HepG2 (cell line): ENCODE results near the gene PFKL. TPM values are rescaled to one million over a fixed set of nuclear protein-coding genes. Genes with fewer than 3 reads are reported as not detected.

Experiments used
- BCL6 ChIP-seq: IDR thresholded peaks from 2 replicates; pipeline ENCODE4 v1.6.1; 2016; ENCODE audit warnings: missing genetic modification reagents, missing compliant biosample characterization
- BHLHE40 ChIP-seq: IDR thresholded peaks from 2 replicates; pipeline ENCODE4 v1.6.1; 2011; ENCODE audit warnings: low read length, improper control_type of control experiment
- BRCA1 ChIP-seq: sonication (generic); formaldehyde crosslinking; IDR thresholded peaks from 2 replicates; pipeline ENCODE4 v1.4.0; 2020; ENCODE audit warnings: missing genetic modification reagents
- DNMT3B ChIP-seq: conservative IDR thresholded peaks from 2 replicates; pipeline ENCODE4 v1.6.1; 2016; ENCODE audit warnings: missing biosample characterization, control low read depth
- ELF1 ChIP-seq: sonication (generic); formaldehyde crosslinking; IDR thresholded peaks from 2 replicates; pipeline ENCODE4 v1.4.0; 2020; ENCODE audit warnings: missing genetic modification reagents
- ETV6 ChIP-seq: sonication (generic); formaldehyde crosslinking; conservative IDR thresholded peaks from 2 replicates; pipeline ENCODE4 v1.4.0; 2020; ENCODE audit warnings: missing genetic modification reagents
- GLI4 ChIP-seq: sonication (generic); formaldehyde crosslinking; IDR thresholded peaks from 2 replicates; pipeline ENCODE4 v1.5.1; 2020; ENCODE audit warnings: missing genetic modification reagents, mild to moderate bottlenecking, moderate library complexity, borderline replicate concordance
- GMEB2 ChIP-seq: IDR thresholded peaks from 2 replicates; pipeline ENCODE4 v1.6.1; 2016; ENCODE audit warnings: missing biosample characterization, missing genetic modification reagents, low read depth
- MAZ ChIP-seq, 2 experiments: sonication (generic) in 1 of 2; formaldehyde crosslinking in 1 of 2; IDR thresholded peaks; 2 replicates each; pipeline versions ENCODE4 v1.5.0 to v1.6.1; 2012 to 2020; ENCODE audit warnings: low read depth in 2 of 2, mild to moderate bottlenecking in 2 of 2, borderline replicate concordance in 1 of 2, improper control_type of control experiment in 1 of 2, low read length in 1 of 2, missing genetic modification reagents in 1 of 2, moderate library complexity in 1 of 2
- NAIF1 ChIP-seq: sonication (generic); formaldehyde crosslinking; IDR thresholded peaks from 2 replicates; pipeline ENCODE4 v1.5.0; 2020; ENCODE audit warnings: mild to moderate bottlenecking, missing genetic modification reagents, borderline replicate concordance
- NCOA5 ChIP-seq: sonication (generic); formaldehyde crosslinking; IDR thresholded peaks from 2 replicates; pipeline ENCODE4 v1.4.0; 2020; ENCODE audit warnings: missing genetic modification reagents
- NFYC ChIP-seq: IDR thresholded peaks from 2 replicates; pipeline ENCODE4 v1.6.1; 2016; ENCODE audit warnings: missing genetic modification reagents, missing compliant biosample characterization
- NKX3-1 ChIP-seq: sonication (generic); formaldehyde crosslinking; IDR thresholded peaks from 2 replicates; pipeline ENCODE4 v1.5.0; 2020; ENCODE audit warnings: missing genetic modification reagents
- NR2F6 ChIP-seq, 2 experiments: IDR thresholded peaks; 2 replicates each; pipeline ENCODE4 v1.6.1; 2016; ENCODE audit warnings: antibody characterized with exemption in 1 of 2, mild to moderate bottlenecking in 1 of 2
- POLR2AphosphoS5 ChIP-seq: IDR thresholded peaks from 2 replicates; pipeline ENCODE4 v1.6.1; 2012; ENCODE audit warnings: low read depth, low read length
- POLR2G ChIP-seq: fragments of 200-400 bp; formaldehyde crosslinking; IDR thresholded peaks from 2 replicates; pipeline ENCODE4 v1.6.1; 2018; ENCODE audit warnings: mild to moderate bottlenecking, low read depth, low read length, moderate library complexity
- PPARG ChIP-seq: conservative IDR thresholded peaks from 2 replicates; pipeline ENCODE4 v1.6.1; 2016; ENCODE audit warnings: missing biosample characterization, missing genetic modification reagents
- TAF1 ChIP-seq: sonication (generic); formaldehyde crosslinking; IDR thresholded peaks from 2 replicates; pipeline ENCODE4 v1.4.0; 2020; ENCODE audit warnings: missing genetic modification reagents
- ZNF350 ChIP-seq: sonication (generic); formaldehyde crosslinking; IDR thresholded peaks from 2 replicates; pipeline ENCODE4 v1.4.0; 2020; ENCODE audit warnings: mild to moderate bottlenecking, low read depth, missing genetic modification reagents, borderline replicate concordance
- ZNF354B ChIP-seq: sonication (generic); formaldehyde crosslinking; IDR thresholded peaks from 2 replicates; pipeline ENCODE4 v1.8.0; 2022; ENCODE audit warnings: mild to moderate bottlenecking, missing genetic modification reagents
- ZNF362 ChIP-seq: sonication (generic); formaldehyde crosslinking; IDR thresholded peaks from 2 replicates; pipeline ENCODE4 v1.4.0; 2020; ENCODE audit warnings: missing genetic modification reagents, mild to moderate bottlenecking, borderline replicate concordance
- ZNF367 ChIP-seq: sonication (generic); formaldehyde crosslinking; IDR thresholded peaks from 2 replicates; pipeline ENCODE4 v1.4.0; 2020; ENCODE audit warnings: missing genetic modification reagents, borderline replicate concordance
- ZNF660 ChIP-seq: sonication (generic); formaldehyde crosslinking; IDR thresholded peaks from 2 replicates; pipeline ENCODE4 v1.5.1; 2020; ENCODE audit warnings: mild to moderate bottlenecking, low read depth, missing genetic modification reagents, borderline replicate concordance
- ZNF710 ChIP-seq: sonication (generic); formaldehyde crosslinking; IDR thresholded peaks from 2 replicates; pipeline ENCODE4 v1.5.0; 2020; ENCODE audit warnings: mild to moderate bottlenecking, missing genetic modification reagents, borderline replicate concordance
- ZNF724P ChIP-seq: sonication (generic); formaldehyde crosslinking; IDR thresholded peaks from 2 replicates; pipeline ENCODE4 v1.8.0; 2022; ENCODE audit warnings: missing genetic modification reagents, borderline replicate concordance
- ZNF792 ChIP-seq: IDR thresholded peaks from 2 replicates; pipeline ENCODE4 v1.6.1; 2016
- ZSCAN29 ChIP-seq: sonication (generic); formaldehyde crosslinking; conservative IDR thresholded peaks from 2 replicates; pipeline ENCODE4 v1.4.0; 2020; ENCODE audit warnings: mild to moderate bottlenecking, missing genetic modification reagents
- ZSCAN9 ChIP-seq: IDR thresholded peaks from 2 replicates; pipeline ENCODE4 v1.6.1; 2016; ENCODE audit warnings: borderline replicate concordance
- polyA plus RNA-seq, 8 experiments: library from polyadenylated mRNA; depleted of rRNA in 3 of 8; stranded (reverse) in 7 of 8; unstranded in 1 of 8; fragments of >200 nt; fragmentation: Illumina TruSeq in 4 of 8; extraction: Trizol in 4 of 8; gene quantifications; 2 replicates each; pipeline versions ENCODE4 v1.2.1 to v1.2.3, GENCODE V29; 2011 to 2016; ENCODE audit warnings: low read depth in 4 of 8, missing spikeins in 1 of 8, mixed read lengths in 1 of 8; ENCODE audit not compliant: insufficient read depth in 1 of 8
- total RNA-seq, 5 experiments: library from RNA; depleted of rRNA; stranded (reverse); fragments of >200 nt; fragmentation: Illumina TruSeq; extraction: Trizol; gene quantifications; 2 replicates each; pipeline ENCODE4 v1.2.3, GENCODE V29; 2016; ENCODE audit warnings: low read depth in 1 of 5

The PFKL gene
- total and polyA plus RNA-seq, 2 of the 13 experiments (the other 11 are each of a cell fraction or from before 2014, with no cell fraction given), result 92.8 to 106 TPM

GRCh38 chr21:44370027-44370735 lies 70.3 kb downstream of the PFKL start (continued):
- TF ChIP-seq ZNF710 (no peak), BHLHE40 (0 out of 2 replicates have a peak, but pooled peaks have one; percentile 10), ZNF724P (CRISPR knock-in tag) (no peak), NFYC (CRISPR knock-in tag) (no peak), ZSCAN9 (CRISPR knock-in tag) (no peak), BRCA1 (no peak), MAZ (IDR thresholded peaks at IDR 0.05; ENCODE audit: borderline replicate concordance, low read depth, low read length) (no peak), MAZ (CRISPR knock-in tag; IDR thresholded peaks at IDR 0.05; ENCODE audit: low read depth) (no peak; the same call in 1 of the 2 replicates), ZNF792 (CRISPR knock-in tag) (no peak), ZNF362 (CRISPR knock-in tag) (no peak), POLR2G (no peak), NCOA5 (CRISPR knock-in tag) (no peak), ZNF660 (CRISPR knock-in tag) (no peak), ZNF350 (CRISPR knock-in tag) (peak; percentile 44; the same call in 1 of the 2 replicates), TAF1 (CRISPR knock-in tag) (no peak), NAIF1 (CRISPR knock-in tag) (no peak), ZNF367 (CRISPR knock-in tag) (no peak), BCL6 (CRISPR knock-in tag) (0 out of 2 replicates have a peak, but pooled peaks have one; percentile 10), PPARG (CRISPR knock-in tag) (no peak), ZSCAN29 (CRISPR knock-in tag) (no peak; the same call in 1 of the 2 replicates), GMEB2 (CRISPR knock-in tag) (no peak), NR2F6 (IDR thresholded peaks at IDR 0.05) (peak; percentile 72), NR2F6 (CRISPR knock-in tag; IDR thresholded peaks at IDR 0.05) (peak; percentile 84), DNMT3B (CRISPR knock-in tag) (no peak; the same call in 1 of the 2 replicates), POLR2AphosphoS5 (peak; percentile 44), ELF1 (no peak), NKX3-1 (CRISPR knock-in tag) (no peak; the same call in 1 of the 2 replicates), ZNF354B (CRISPR knock-in tag) (no peak), ETV6 (CRISPR knock-in tag) (no peak), GLI4 (CRISPR knock-in tag) (no peak)
